Chondrocyte (in vitro differentiated cells): Measurements from ENCODE around the gene LRRC3C. TPM values are rescaled to one million over a fixed set of nuclear protein-coding genes. Genes with fewer than 3 reads are reported as not detected.
"Not testable (repeated sequence)": the region's sequence is repeated elsewhere in the genome, so short reads cannot be mapped to it uniquely, and the experiment has no call there.

Experiments
- DNase-seq: peaks from one replicate; pipeline ENCODE4 v3.0.0; 2021; ENCODE audit warnings: mixed read lengths, low spot score
- H3K27ac Mint-ChIP-seq: one replicate; pipeline ENCODE4 v1.8.0; 2021; ENCODE audit warnings: mild to moderate bottlenecking, moderate library complexity, mixed read lengths; ENCODE audit not compliant: unreplicated experiment
- H3K27me3 Mint-ChIP-seq: 2 replicates; pipeline ENCODE4 v1.8.0; 2021; ENCODE audit warnings: low read depth, mixed read lengths
- H3K36me3 Mint-ChIP-seq: 2 replicates; pipeline ENCODE4 v1.8.0; 2021; ENCODE audit warnings: low read depth, mixed read lengths
- H3K4me1 Mint-ChIP-seq: 2 replicates; pipeline ENCODE4 v1.8.0; 2021; ENCODE audit warnings: low read depth, mild to moderate bottlenecking, mixed read lengths
- H3K4me3 Mint-ChIP-seq: one replicate; pipeline ENCODE4 v1.8.0; 2021; ENCODE audit warnings: mild to moderate bottlenecking, moderate library complexity, mixed read lengths; ENCODE audit not compliant: unreplicated experiment
- H3K9me3 Mint-ChIP-seq: 2 replicates; pipeline ENCODE4 v1.8.0; 2021; ENCODE audit warnings: low read depth, mixed read lengths
- CTCF ChIP-seq: fragments of 200-600 bp; sonication (generic); IDR thresholded peaks from 2 replicates; pipeline ENCODE4 v1.5.0; 2021; ENCODE audit warnings: antibody characterized with exemption, mild to moderate bottlenecking, moderate library complexity
- long read RNA-seq: library from polyadenylated mRNA; stranded (forward); transcript quantifications from one replicate; pipeline ENCODE4 v2.0.0, GENCODE V29; 2021
- total RNA-seq: library from RNA; stranded (reverse); gene quantifications from 3 replicates; pipeline ENCODE4 v1.2.1, GENCODE V29; 2021

The LRRC3C gene
- not detected in 3 replicates for total RNA-seq
- long read RNA-seq, result 0 reads

GRCh38 chr17:39927101-39927928, at the start of gene LRRC3C, which contains the start of gene ORMDL3:
Gene LRRC3C, plus strand, starts transcription at chr17:39927732. Its CDS starts 13,792 bp downstream, at chr17:39941524.
Gene ORMDL3, minus strand, starts transcription at chr17:39927601. Its CDS starts 3,398 bp downstream, at chr17:39924203.
- Mint-ChIP-seq H3K36me3 (peaks cover 5% of the 10 kb centered on the region), H3K4me1 (peaks cover 55% of the 10 kb centered on the region), H3K27me3 (no peaks in the 10 kb centered on the region), H3K9me3 (no peaks in the 10 kb centered on the region), H3K27ac (peak within 1 kb of the TSS; percentile 99), H3K4me3 (peak within 1 kb of the TSS; percentile 72)
- peak; percentile 97 for DNase-seq
- no peak for TF ChIP-seq CTCF

GRCh38 chr17:39886102-39886501, 41.4 kb upstream of the LRRC3C start:
- not testable (repeated sequence) for H3K4me1 Mint-ChIP-seq, H3K4me3 Mint-ChIP-seq, H3K36me3 Mint-ChIP-seq, H3K9me3 Mint-ChIP-seq, H3K27ac Mint-ChIP-seq, DNase-seq
- peaks cover 51% of the 10 kb centered on the region for H3K27me3 Mint-ChIP-seq

- H3K9me3 Mint-ChIP-seq, result peaks cover 3% of the 10 kb centered on the region
Measured at GRCh38 chr17:39887078-39887477, 40.5 kb upstream of the LRRC3C start.

GRCh38 chr17:39889200-39889599, 38.3 kb upstream of the LRRC3C start:
- no peak for DNase-seq
- peaks cover 3% of the 10 kb centered on the region for H3K9me3 Mint-ChIP-seq
- H3K4me3 Mint-ChIP-seq, result no peak overlapping the region
- no peaks in the 10 kb centered on the region for H3K4me1 Mint-ChIP-seq
- H3K36me3 Mint-ChIP-seq, result peaks cover 1% of the 10 kb centered on the region
- no peak for TF ChIP-seq CTCF
- no peak overlapping the region for H3K27ac Mint-ChIP-seq
- H3K27me3 Mint-ChIP-seq, result peaks cover 55% of the 10 kb centered on the region

More at GRCh38 chr17:39887078-39887477, 40.5 kb upstream of the LRRC3C start:
- DNase-seq, result no peak
- H3K27ac Mint-ChIP-seq, result no peak overlapping the region
- peaks cover 1% of the 10 kb centered on the region for H3K36me3 Mint-ChIP-seq
- H3K4me1 Mint-ChIP-seq, result no peaks in the 10 kb centered on the region
- H3K4me3 Mint-ChIP-seq, result no peak overlapping the region
- H3K27me3 Mint-ChIP-seq, result peaks cover 50% of the 10 kb centered on the region
- TF ChIP-seq CTCF, result no peak

- DNase-seq, result no peak
- Mint-ChIP-seq H3K36me3 (peaks cover 1% of the 10 kb centered on the region), H3K27me3 (peaks cover 29% of the 10 kb centered on the region), H3K4me1 (no peaks in the 10 kb centered on the region), H3K4me3 (no peak overlapping the region), H3K27ac (no peak overlapping the region), H3K9me3 (peaks cover 3% of the 10 kb centered on the region)
- no peak for TF ChIP-seq CTCF
Measured at GRCh38 chr17:39894681-39895376, 32.7 kb upstream of the LRRC3C start.
